WTC11 (cell line): ENCODE data around the gene ZNF12. TPM values are rescaled to one million over a fixed set of nuclear protein-coding genes. Genes with fewer than 3 reads are reported as not detected.
"Not testable (repeated sequence)": the region's sequence is repeated elsewhere in the genome, so short reads cannot be mapped to it uniquely, and the experiment has no call there.

Experiments used
- ATAC-seq: fragments of 200-7000 bp; cut with Tn5 transposase; 2 replicates; pipeline ENCODE4 v1.10.0; 2021; ENCODE audit warnings: mild to moderate bottlenecking, moderate library complexity
- CTCF ChIA-PET: fragments of 300-600 bp; sonication (Branson Sonifier 250); formaldehyde crosslinking; loops from one replicate; lab custom pipeline; 2021; ENCODE audit warnings: antibody characterized with exemption; lab: Charles Lee
- POLR2A ChIA-PET: fragments of 350-600 bp; sonication (Branson Sonifier 250); formaldehyde crosslinking; loops from one replicate; lab custom pipeline; 2021; ENCODE audit warnings: antibody characterized with exemption; lab: Charles Lee
- DNase-seq: peaks from one replicate; pipeline ENCODE4 v3.0.0; 2021; ENCODE audit warnings: low spot score
- H3K27ac Mint-ChIP-seq: 2 replicates; pipeline ENCODE4 v1.8.0; 2021; ENCODE audit warnings: mixed read lengths
- H3K27me3 Mint-ChIP-seq: 2 replicates; pipeline ENCODE4 v1.8.0; 2021; ENCODE audit warnings: low read depth, mild to moderate bottlenecking, moderate library complexity, mixed read lengths
- H3K36me3 Mint-ChIP-seq: 2 replicates; pipeline ENCODE4 v1.8.0; 2021; ENCODE audit warnings: mixed read lengths
- H3K4me1 Mint-ChIP-seq: 2 replicates; pipeline ENCODE4 v1.8.0; 2022; ENCODE audit warnings: mixed read lengths
- H3K4me3 Mint-ChIP-seq: 2 replicates; pipeline ENCODE4 v1.8.0; 2021; ENCODE audit warnings: mild to moderate bottlenecking, moderate library complexity, mixed read lengths
- H3K9me3 Mint-ChIP-seq: 2 replicates; pipeline ENCODE4 v1.8.0; 2021; ENCODE audit warnings: mixed read lengths
- AR ChIP-seq: fragments of 250-450 bp; sonication (Bioruptor Pico); IDR thresholded peaks from 2 replicates; pipeline ENCODE4 v1.9.0; 2021; ENCODE audit warnings: mild to moderate bottlenecking
- CREB1 ChIP-seq: sonication (generic); formaldehyde crosslinking; IDR thresholded peaks from 2 replicates; pipeline ENCODE4 v1.8.0; 2023; ENCODE audit warnings: mild to moderate bottlenecking, missing genetic modification reagents
- MLX ChIP-seq: sonication (generic); formaldehyde crosslinking; IDR thresholded peaks from 2 replicates; pipeline ENCODE4 v1.8.1; 2023; ENCODE audit warnings: mild to moderate bottlenecking, missing genetic modification reagents, moderate library complexity
- SMAD3 ChIP-seq: sonication (generic); formaldehyde crosslinking; IDR thresholded peaks from 2 replicates; pipeline ENCODE4 v1.8.0; 2022; ENCODE audit warnings: missing genetic modification reagents, mild to moderate bottlenecking, borderline replicate concordance
- TEAD1 ChIP-seq: sonication (generic); formaldehyde crosslinking; IDR thresholded peaks from 2 replicates; pipeline ENCODE4 v1.8.0; 2022; ENCODE audit warnings: mild to moderate bottlenecking, missing genetic modification reagents
- ZNF423 ChIP-seq: fragments of 250-450 bp; sonication (Bioruptor Pico); IDR thresholded peaks from 2 replicates; pipeline ENCODE4 v2.1.2; 2022; ENCODE audit warnings: mild to moderate bottlenecking, moderate library complexity
- ZNF425 ChIP-seq: fragments of 250-450 bp; sonication (Bioruptor Pico); conservative IDR thresholded peaks from 2 replicates; pipeline ENCODE4 v1.9.0; 2021; ENCODE audit warnings: mild to moderate bottlenecking
- total RNA-seq: library from RNA; stranded (reverse); gene quantifications from 3 replicates; pipeline ENCODE4 v1.2.3, GENCODE V29; 2021

ZNF12 gene
- total RNA-seq, 1 experiment from 2014 or later: 21.6 TPM

- TF ChIP-seq MLX (CRISPR knock-in tag): peak; percentile 49; the same call in 1 of the 2 replicates
Observed at GRCh38 chr7:6706666-6707407, at the start of gene ZNF12 (continued).

GRCh38 chr7:6753964-6754363 is 47.2 kb upstream of the ZNF12 start, which contains the start of gene RSPH10B2:
TSS of gene RSPH10B2 (plus strand) at chr7:6754103. CDS start at chr7:6757678, 3,575 bp downstream.
- H3K9me3 Mint-ChIP-seq, POLR2A ChIA-PET, H3K27ac Mint-ChIP-seq, H3K36me3 Mint-ChIP-seq, H3K4me1 Mint-ChIP-seq, CTCF ChIA-PET, H3K27me3 Mint-ChIP-seq, H3K4me3 Mint-ChIP-seq: not testable (repeated sequence)
- DNase-seq (peak; percentile 26), ATAC-seq (peak; percentile 95)

- H3K4me3 Mint-ChIP-seq, H3K27ac Mint-ChIP-seq, DNase-seq, CTCF ChIA-PET, H3K27me3 Mint-ChIP-seq, H3K36me3 Mint-ChIP-seq, H3K9me3 Mint-ChIP-seq, H3K4me1 Mint-ChIP-seq, ATAC-seq, POLR2A ChIA-PET: not testable (repeated sequence)
Observed at GRCh38 chr7:6750173-6750572, 43.4 kb upstream of the ZNF12 start.

GRCh38 chr7:6749335-6749734 is 42.6 kb upstream of the ZNF12 start:
- not testable (repeated sequence) for ATAC-seq

GRCh38 chr7:6744410-6745100 is 37.8 kb upstream of the ZNF12 start:
- H3K9me3 Mint-ChIP-seq, H3K27ac Mint-ChIP-seq, DNase-seq, H3K4me1 Mint-ChIP-seq, H3K4me3 Mint-ChIP-seq, H3K27me3 Mint-ChIP-seq, POLR2A ChIA-PET, ATAC-seq: not testable (repeated sequence)
- peaks cover 25% of the 10 kb centered on the region for H3K36me3 Mint-ChIP-seq
- CTCF ChIA-PET: interaction anchor here (0.6 kb wide), 1 partner anchor 154 kb away, joined by 3 read pairs; no protein-coding TSS in a partner anchor

More at GRCh38 chr7:6749335-6749734, 42.6 kb upstream of the ZNF12 start:
- H3K27ac Mint-ChIP-seq, DNase-seq, CTCF ChIA-PET, H3K36me3 Mint-ChIP-seq, H3K4me1 Mint-ChIP-seq, POLR2A ChIA-PET, H3K9me3 Mint-ChIP-seq, H3K27me3 Mint-ChIP-seq, H3K4me3 Mint-ChIP-seq: not testable (repeated sequence)

GRCh38 chr7:6738415-6738814 is 31.7 kb upstream of the ZNF12 start:
- CTCF ChIA-PET, DNase-seq, H3K9me3 Mint-ChIP-seq, H3K27me3 Mint-ChIP-seq, H3K4me3 Mint-ChIP-seq, POLR2A ChIA-PET, H3K4me1 Mint-ChIP-seq, H3K27ac Mint-ChIP-seq, ATAC-seq: not testable (repeated sequence)
- H3K36me3 Mint-ChIP-seq: peaks cover 62% of the 10 kb centered on the region

GRCh38 chr7:6730343-6730633 is 23.5 kb upstream of the ZNF12 start:
- POLR2A ChIA-PET: no interaction called here
- no peak for DNase-seq
- no peak for ATAC-seq
- H3K4me3 Mint-ChIP-seq: peak overlapping the region; percentile 92
- no peak overlapping the region for H3K27ac Mint-ChIP-seq
- no peaks in the 10 kb centered on the region for H3K9me3 Mint-ChIP-seq
- CTCF ChIA-PET: no interaction called here
- H3K27me3 Mint-ChIP-seq: no peaks in the 10 kb centered on the region; the same call in none of the 2 replicates
- H3K4me1 Mint-ChIP-seq: peaks cover 9% of the 10 kb centered on the region
- H3K36me3 Mint-ChIP-seq: peaks cover 29% of the 10 kb centered on the region
- no peak for TF ChIP-seq CREB1 (CRISPR knock-in tag)
- TF ChIP-seq ZNF425 (CRISPR knock-in tag): no peak
- no peak for TF ChIP-seq TEAD1
- no peak for TF ChIP-seq MLX (CRISPR knock-in tag)
- no peak for TF ChIP-seq SMAD3
- no peak for TF ChIP-seq ZNF423 (CRISPR knock-in tag)
- TF ChIP-seq AR: no peak
